K562 (cell line): ENCODE measurements around the gene CCDC93.

Source experiments
- THRB ChIP-seq: fragments of 450-650 bp; formaldehyde crosslinking; conservative IDR thresholded peaks from 2 replicates; pipeline ENCODE4 v1.4.0; 2022; ENCODE audit warnings: mild to moderate bottlenecking, missing genetic modification characterization
- ZBED1 ChIP-seq: IDR thresholded peaks from 2 replicates; pipeline ENCODE4 v1.6.1; 2014
- ZNF589 ChIP-seq: fragments of 200-800 bp; sonication (Bioruptor generic); IDR thresholded peaks from 2 replicates; pipeline ENCODE4 v1.6.1; 2016; ENCODE audit warnings: low read depth, missing genetic modification characterization, missing compliant biosample characterization

- TF ChIP-seq ZNF589 (CRISPR knock-in tag) (no peak), THRB (CRISPR knock-in tag) (no peak), ZBED1 (no peak)
Observed at GRCh38 chr2:117994729-117995128, 19.1 kb downstream of the CCDC93 start.
